AG20443 (cell line): ENCODE data around the gene TMEM218.
A peak's percentile ranks its signal among the peaks of the same experiment; 100 is the strongest.
"Not testable (repeated sequence)": the region's sequence is repeated elsewhere in the genome, so short reads cannot be mapped to it uniquely, and the experiment has no call there.

Experiments
- DNase-seq: peaks from one replicate; pipeline ENCODE4 v3.0.0; 2012; ENCODE audit warnings: low spot score, mixed read lengths

The TMEM218 gene

DNA sequence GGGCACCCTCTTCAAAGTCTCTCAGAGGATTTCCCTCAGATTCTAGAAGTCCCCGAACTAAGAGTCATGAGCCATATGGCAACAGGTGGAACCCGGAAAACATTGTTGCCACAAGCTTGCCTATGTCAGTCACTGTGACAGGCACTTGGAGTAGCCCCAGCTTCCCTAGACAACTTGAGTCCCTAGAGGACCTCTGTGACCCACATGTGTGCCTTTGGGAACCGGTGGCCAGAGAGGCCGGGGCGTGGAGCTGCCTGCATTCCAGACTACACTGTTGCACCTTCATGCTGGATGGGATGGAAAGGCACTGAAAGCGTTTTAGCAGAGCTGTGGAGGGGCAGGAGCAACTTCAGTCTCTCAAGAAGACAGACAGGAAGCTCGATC, 36.2 kb downstream of the TMEM218 start:
- DNase-seq, result no peak

DNA sequence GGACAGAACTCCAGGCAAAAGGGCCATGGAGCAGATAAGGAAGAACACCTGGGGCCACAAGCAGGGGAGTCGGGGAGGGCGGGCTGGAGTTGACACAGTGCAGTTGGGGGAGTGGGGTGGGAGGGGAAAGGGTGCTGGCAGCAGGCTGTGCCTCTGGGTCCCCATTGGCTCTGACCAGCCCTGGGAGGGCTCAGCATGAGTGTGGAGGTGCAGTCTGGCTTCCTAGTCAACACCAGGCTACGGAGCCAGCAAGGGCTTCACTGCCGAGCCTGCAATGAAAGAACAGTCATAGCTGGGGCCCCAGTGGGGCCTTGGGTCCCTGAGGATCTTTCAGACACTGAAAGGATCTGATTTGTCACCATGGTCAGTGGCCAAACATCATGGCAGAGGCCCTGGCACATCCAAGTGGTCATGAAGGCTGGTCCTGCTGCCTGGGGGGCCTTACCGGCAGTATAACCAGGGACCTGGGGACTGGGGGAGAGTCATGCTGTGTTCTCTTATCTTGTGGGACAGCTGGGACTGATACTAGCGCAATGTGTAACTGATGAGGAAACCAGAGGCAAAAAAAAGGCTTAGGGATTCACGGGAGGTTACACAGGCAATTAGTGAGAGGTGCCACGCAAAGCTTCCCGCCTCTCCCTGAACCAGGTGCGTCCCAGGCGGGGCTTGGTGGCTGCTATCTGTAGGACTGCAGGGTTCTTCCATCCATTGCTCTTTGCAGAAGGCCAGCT, 36.8 kb downstream of the TMEM218 start:
- DNase-seq, result no peak

DNA sequence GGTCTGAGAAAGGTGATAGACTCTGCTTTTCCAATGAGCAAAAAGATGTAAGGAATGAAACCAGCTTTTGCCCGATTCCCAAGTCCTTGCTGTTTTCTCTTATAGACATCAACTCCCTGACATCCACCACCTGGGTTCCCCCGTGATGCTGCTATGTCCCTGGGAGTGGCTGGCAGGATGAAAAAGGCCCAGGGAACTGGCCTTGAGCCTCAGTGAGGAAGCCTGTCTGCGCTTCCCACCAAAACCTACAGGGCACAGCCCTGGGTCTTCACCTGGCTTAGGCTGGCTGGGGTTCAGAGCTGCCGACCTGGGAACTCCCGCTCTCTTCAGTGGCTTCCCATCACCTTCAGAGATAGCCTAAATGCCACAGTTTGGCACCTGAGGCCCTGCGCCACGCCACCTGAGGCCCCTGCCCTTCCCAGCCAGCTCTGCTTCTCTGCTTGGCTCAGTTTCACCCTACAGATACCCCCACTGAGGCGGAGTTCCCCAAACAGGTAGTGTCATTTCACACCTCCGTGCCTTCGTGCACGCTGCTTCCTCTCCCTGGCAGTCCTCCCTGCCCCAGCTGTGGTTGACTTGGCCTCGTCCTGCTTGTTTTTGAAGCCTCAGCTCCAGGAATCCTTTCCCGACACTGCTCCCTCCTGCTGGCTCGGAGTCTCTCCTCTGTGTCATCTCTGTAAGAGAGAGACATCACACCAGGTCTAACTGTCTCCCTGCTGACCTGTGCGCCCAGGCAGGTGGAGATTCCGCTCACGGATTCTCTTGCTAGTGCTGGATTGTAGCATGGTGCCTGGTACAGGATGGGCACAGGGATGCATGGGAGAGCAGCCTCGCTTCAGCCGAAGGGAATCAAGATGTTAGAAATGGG, 37.6 kb downstream of the TMEM218 start:
- DNase-seq, result peak; percentile 9

DNA sequence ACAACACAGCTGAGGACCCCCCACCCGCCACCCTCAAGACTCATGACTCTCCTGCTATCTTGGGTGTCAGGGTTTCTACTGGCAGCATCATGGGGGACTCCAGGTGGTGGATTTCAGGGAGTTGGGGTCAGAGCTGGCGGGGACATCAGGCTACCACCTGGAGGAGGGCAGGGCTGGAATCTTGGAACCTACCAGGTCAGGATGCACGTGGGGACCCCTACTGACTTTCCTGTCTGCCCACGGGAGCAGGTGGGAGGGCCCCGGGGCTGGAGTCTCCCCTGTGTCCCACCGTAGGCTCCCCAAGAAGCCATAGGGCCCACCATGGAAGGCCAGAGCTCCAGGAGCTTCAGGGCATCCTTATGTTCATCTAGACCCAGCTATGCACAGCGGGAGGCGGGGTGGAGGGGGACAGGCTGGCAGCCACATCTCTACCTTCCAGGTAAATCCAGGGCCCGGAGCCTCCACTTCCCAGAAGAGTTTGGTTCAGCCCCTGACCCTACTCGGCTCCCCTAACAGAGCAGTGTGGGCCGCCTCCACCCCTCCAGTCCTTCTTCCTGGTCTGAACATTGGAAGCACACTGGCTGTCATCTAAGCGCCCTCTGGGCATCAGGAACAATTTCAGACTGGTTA, 38.4 kb downstream of the TMEM218 start:
- no peak for DNase-seq

DNA sequence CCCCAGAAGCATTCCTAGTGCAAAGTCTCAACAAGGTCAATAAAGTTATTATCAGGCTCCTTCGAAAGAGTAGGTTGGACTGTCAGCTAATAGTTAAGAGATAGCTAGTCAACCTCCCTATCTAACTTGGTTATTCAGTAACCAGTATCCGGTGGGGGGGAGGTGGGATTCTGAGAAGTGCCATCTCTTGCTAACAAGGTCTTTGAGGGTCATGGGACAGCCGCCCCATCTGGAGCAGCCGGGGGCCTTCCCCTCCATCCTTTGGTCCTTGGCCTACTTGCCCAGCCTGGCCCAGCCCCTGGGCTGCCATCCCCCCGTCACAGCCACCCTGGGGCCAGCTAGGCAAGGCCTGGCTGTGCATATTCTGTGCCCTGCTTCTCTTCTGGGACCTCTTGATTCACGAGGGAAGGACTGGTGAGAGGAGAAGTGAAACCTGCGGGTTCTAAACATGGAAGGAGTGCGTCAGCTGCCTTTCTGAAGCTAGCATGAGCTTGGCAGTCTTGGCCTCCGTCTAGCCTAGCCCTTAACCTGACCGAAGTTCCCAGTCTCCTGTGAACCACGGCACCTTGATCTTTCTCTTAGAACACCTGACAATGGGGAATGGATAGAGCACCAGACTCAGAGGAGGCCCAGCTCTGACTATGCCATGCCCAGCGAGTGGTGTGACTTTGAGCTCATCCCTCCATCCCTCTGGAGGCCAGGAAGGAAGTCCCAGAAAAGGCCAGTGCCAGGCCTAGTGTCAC, 39.0 kb downstream of the TMEM218 start:
- no peak for DNase-seq

DNA sequence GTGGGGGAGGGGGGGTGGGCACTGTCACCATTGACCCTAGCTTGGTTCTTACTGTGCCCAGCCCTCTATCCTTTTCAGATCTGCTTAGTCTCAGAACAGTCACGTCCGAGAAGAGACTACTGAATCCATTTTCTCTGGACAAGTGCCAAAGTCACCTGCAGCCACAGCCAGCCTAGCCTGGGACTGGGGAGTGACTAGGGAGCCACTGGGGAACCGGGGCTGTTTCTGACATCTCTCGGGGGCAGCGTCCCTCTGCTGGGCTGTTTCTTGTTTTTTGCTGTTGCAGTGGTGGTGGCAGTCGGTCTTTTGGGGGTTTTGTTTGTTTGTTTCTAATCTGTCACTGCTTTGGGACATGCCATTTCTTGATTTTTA, 39.6 kb downstream of the TMEM218 start:
- no peak for DNase-seq

DNA sequence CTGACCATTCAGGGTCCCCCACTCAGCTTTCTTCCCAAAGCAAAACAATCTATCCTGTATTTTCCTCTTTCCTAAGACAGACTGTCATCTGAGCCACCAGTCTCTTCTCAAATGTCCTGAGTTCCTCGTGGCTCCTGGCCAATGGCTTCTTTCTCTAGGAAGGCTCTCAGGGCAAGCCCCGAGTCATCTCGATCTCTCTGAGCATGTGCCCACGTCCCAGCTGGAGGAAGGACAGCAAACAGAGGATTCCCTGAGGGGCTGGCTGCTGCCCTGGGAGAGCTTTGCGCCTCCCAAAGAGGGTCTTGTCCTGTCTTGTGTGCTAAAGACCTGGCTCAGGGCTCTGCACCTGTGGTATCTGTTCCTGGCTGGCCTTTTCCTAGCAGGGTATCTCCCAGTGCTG, 40.0 kb downstream of the TMEM218 start:
- DNase-seq, result peak; percentile 12

DNA sequence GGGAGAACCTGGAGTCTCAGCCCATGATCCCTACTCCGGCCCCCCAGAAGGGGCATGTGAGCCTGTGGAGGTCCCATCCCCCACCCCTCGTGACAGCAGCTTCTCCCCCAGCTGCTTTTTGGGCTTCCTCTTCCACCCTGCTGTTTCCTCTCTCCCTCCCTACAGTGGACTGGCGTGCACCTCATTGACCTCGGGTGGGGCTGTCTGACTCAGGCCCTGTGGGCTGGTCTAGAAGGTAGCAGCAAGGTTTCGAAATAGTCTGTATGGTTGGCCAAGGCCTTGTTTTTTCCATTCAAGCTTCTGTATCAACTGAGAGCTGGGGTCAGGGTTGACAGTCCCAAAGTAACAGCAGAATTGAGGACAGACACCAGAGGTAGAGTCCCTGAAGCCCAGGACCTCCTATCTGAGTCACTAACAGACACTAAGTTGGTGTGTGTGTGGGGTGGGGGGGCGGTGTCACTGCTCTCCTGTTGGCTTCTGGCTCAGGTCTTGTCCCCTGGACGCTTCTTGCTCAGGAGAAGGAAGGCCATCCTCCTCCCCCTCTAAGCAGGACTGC, 40.6 kb downstream of the TMEM218 start:
- peak; percentile 88 for DNase-seq

DNA sequence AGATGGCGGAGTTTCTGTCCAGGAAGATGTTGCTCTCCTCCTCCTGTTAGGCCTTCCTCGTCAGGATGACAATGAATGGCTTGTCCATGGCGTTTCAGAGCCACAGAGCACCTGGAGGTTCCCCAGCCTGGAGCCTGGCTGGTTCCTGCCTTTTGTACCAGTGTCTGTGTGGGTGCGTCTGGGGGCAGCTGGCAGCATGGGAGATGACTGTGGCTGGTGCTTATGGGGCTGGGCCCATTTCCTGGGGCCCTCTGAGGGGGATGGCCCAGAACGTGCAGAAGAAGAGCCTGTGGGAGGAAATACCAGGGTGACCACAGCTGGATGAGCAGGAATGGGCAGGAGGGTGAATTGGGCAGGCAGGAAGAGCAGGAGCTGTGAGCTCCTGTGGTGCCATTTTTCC, 41.6 kb downstream of the TMEM218 start:
- DNase-seq, result peak; percentile 21

DNA sequence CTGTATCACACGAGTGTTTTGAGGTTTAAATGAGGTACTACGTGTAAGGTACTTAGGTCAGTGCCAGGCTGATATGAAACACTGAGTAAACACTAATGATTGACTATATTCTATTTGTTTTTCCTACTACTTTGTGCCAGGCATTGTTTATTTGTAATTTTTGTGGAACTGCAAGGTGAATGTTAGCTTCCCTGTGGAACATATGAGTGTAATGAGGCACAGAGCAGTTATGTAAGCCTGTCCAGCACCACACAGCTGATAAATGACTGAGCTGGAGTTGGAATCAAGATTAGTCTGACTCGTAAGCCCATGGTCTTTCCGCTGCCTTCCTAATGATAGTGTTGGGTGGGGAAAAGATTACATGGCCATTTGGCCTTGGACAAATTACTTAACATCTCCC, 42.4 kb downstream of the TMEM218 start:
- DNase-seq, result no peak

DNA sequence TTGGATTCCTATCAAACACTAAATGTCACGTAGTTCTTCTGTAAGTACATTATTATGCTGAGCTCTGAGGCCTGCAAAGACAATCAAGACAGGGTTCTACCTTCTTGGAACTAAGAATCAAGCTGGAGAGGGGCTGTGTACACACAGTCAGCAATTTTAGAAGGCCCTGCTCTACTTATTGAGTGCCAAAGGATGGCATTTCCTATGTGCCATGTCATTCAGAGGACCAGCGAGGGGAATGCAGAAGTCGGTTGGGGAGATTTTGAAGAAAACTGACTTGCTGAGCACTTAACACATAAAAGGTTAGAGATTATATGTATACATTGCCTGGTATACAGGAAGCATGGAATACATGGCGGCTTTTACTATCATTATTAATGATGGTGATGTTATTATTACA, 43.1 kb downstream of the TMEM218 start:
- no peak for DNase-seq

DNA sequence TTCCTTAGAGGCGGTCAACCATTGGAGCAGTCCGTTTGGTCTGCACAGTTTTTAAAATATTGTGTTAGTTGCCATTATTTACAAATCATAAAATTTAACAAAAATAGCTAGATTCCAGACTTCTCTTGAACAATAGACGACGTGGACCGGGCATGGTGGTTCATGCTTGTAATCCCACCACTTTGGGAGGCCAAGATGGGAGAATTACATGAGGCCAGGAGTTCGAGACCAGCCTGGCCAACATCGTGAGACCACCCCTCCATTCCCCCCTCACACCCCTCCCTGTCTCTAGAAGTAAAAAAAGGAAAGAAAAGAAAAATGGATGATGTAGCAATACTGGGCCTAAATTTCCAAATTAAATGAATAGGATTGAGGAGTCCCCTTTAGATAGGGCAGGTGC, 47.4 kb downstream of the TMEM218 start:
- DNase-seq, result no peak

DNA sequence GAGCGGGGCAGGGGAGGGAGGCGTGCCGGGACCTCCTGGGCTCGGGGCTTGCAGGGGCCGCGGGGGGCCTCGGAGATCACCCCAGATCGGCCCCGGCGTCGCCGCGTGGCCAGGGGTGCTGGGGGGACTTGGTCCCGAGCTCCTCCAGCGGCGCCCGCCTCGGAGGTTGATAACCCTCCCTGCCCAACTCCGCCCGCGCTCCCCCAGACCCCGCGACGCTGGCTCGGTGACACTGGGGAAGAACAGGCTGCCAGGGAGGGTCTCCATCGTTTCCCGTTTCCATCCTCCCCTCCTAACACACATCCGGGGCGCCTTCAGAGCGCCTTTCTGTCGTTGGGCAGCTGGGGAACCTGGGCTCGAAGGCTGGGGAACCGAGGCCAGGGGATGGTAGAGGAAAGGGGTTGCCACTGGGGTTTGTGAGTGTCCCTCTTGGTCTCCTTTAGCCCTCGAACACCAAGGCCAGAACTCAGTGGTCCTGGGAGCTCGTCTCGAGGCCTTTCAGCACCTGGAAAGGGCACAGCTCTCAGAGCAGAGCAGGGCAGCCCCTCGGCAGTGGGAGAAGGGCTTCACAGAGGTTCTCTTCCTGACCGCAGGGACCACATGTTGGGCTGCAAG, 47.9 kb downstream of the TMEM218 start:
- peak; percentile 19 for DNase-seq

DNA sequence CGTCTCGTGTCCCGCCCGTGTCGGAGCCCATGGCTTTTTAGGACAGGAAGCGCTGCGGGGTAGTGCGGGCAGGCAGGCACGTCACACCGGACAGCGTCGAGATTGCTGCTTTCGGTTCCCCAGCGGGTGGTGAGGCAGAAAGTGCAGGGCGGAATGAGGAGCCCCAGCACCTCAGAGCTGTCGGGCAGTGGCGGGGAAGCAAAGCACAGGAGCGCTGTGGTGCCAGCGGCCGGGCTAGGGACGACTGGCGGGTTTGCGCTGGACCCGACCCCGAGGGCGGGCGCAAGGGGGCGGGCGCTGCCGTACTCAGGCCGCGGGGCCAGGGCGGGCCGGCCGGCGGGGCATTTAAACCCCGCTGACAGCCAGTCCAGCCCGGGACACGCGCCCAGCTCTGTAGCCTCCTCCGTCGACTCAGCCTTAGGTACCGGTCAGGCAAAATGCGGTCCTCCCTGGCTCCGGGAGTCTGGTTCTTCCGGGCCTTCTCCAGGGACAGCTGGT, 48.4 kb downstream of the TMEM218 start, which contains the start of gene SLC37A2:
Gene SLC37A2 (plus strand): TSS at position 375 of the 498 bp plus-strand sequence. CDS start 63 bp downstream, at position 438.
- peak; percentile 95 for DNase-seq

DNA sequence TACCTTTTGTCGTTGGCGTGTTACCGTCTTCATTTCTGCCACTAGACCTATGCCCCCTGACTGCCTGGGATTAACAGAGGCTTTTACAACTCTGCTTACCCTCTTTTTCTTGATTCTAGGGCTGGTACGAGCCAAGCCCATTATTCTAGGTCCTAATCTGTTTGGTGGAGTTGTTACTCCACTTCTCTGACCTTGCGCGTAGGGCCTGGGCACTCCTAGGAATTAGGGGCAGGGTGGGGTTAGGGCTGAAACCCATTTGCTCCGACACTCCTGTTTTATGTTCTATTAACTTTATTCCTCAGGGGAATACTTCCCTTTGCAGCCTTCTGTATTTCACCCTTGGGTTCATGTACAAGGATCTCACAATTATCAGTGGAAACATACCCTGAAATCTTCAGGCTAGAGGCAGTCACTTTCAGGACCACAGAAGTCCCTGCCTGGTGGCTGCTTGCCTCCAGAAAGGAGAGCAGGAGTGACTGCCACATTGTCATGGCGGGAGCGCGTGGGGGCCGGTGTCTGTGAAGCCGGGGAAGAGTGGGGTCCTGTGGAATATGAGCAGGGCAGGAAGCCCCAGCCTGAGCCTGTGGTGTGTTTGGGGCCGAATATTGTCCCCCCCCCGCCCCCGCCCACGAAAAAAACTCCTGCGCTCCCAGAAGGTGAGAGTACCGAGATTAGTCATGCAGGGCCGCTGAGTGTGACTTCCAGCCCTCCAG, 49.1 kb downstream of the TMEM218 start:
- DNase-seq, result no peak

DNA sequence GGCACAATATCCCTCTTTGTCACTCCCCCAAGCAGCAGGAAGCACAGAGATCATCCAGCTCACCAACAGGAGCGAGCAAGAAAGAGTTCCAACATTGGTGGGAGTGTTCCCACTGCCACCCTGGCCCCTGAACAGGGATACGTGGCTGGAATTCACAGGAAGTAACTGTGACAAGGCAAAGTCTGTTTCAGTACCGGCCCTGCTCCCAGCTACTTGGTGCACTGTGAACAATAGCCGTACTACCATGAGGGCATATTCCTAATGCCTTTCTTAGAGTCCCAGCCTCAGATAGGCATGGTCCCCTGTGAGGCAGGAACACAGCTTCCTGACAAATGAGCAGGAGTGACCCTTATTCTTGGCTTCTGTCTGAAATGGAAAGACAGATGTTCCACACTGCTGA, 50.1 kb downstream of the TMEM218 start:
- DNase-seq, result no peak

DNA sequence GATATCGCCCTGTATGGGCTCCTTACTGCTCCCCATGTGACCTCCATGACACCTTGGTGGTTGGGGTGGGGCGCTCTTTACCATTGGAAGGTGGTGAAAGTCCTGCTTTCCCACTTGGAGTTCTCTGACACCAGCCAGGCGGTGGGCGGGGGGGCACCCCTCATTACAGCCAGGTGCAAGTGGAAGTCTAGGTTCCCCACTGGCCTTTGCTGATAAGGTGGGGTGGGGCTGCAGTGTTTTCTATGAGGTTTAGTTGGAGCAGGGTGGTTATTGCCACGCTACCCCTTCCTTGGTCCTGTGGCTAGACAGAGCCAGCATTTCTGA, 53.8 kb downstream of the TMEM218 start:
- no peak for DNase-seq

DNA sequence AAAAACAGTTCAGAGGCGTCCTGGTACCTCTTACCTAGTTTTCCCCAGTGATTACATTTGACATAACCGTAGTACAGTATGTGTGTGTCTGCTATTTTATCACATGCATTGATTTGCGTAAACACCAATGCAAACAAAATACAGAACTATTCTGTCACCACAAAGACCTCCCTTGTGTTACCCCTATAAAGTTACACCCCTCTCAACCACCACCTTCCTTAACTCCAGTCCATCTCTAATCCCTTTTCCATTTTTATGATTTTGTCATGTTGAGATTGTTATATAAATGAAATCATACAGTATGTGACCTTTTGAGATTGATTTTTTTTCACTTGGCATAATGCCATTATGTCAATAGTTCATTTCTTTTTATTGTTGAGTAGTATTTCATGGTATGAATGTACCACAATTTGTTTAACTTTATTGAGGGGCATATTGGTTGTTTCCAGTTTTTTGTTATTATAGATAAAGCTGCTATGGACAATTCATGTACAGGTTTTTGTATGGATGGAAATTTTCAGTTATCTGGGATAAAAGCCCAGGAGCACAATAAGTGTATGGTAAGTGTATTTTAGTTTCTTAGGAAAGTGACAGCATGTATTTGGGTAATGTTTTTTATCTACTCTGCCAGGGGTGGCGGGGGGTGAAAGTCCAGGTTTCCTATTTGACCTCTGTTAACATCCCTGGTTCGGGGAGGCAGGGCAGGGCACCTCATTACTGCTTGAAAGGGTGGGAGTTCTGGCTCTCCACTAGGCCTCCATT, 54.3 kb downstream of the TMEM218 start:
- no peak for DNase-seq

DNA sequence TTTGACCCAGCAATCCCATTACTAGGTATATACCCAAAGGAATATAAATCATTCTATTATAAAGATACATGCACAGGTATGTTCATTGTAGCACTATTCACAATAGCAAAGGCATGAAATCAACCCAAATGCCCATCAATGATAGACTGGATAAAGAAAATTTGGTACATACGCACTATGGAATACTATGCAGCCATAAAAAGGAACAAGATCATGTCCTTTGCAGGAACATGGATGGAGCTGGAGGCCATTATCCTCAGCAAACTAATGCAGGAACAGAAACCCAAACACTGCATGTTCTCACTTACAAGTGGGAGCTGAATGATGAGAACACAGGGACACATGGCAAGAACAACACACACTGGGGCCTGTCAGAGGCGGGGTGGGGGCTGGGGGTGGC, 55.3 kb downstream of the TMEM218 start:
- not testable (repeated sequence) for DNase-seq

DNA sequence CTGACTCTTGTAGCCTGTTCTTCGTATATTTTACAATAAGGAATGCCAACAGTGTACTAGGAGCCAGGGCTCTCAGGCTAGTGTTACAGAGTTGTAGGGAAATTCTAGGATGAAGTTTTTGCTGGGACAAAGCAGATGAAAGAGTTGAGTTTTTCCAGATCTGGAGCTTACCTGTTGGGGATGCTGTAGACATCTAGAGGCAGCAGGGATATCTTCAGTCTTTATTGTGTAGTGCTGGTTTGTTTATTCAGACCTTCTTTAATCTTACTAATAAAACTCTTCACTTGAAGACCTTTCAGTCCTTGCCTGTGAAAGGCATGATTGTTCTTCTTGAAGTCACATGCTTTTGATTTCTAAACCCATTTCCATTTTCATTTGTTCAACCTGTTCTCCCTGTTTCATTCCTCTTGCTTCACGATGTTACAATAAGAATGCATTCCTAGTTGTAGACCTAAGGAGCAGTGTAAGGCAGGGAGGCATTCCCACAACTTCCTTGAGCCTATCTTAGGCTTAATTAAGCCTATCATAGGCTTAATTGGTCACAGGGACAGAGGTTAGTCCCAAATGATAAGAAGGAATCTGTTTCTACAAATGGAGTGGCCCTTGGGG, 56.2 kb downstream of the TMEM218 start:
- no peak for DNase-seq
